ENCODE data around the gene LONP1.
"Not testable (repeated sequence)": the region's sequence is repeated elsewhere in the genome, so short reads cannot be mapped to it uniquely, and the experiment has no call there.

DNA sequence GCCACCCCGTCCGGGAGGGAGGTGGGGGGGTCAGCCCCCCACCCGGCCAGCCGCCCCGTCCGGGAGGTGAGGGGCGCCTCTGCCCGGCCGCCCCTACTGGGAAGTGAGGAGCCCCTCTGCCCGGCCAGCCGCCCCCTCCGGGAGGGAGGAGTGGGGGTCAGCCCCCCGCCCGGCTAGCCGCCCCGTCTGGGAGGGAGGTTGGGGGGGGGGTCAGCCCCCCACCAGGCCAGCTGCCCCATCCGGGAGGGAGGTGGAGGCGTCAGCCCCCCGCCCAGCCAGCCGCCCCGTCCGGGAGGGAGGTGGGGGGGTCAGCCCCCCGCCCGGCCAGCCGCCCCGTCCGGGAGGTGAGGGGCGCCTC is 17.9 kb downstream of the LONP1 start:
- TF ChIP-seq, protein P1, sequence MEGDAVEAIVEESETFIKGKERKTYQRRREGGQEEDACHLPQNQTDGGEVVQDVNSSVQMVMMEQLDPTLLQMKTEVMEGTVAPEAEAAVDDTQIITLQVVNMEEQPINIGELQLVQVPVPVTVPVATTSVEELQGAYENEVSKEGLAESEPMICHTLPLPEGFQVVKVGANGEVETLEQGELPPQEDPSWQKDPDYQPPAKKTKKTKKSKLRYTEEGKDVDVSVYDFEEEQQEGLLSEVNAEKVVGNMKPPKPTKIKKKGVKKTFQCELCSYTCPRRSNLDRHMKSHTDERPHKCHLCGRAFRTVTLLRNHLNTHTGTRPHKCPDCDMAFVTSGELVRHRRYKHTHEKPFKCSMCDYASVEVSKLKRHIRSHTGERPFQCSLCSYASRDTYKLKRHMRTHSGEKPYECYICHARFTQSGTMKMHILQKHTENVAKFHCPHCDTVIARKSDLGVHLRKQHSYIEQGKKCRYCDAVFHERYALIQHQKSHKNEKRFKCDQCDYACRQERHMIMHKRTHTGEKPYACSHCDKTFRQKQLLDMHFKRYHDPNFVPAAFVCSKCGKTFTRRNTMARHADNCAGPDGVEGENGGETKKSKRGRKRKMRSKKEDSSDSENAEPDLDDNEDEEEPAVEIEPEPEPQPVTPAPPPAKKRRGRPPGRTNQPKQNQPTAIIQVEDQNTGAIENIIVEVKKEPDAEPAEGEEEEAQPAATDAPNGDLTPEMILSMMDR (IDR thresholded peaks at IDR 0.05), result not testable (repeated sequence)
- not testable (repeated sequence) for TF ChIP-seq POLR2A (IDR thresholded peaks at IDR 0.05)

All from lower leg skin (tissue), 3 donors.